ENCODE measurements around the gene SPTSSB.

DNA sequence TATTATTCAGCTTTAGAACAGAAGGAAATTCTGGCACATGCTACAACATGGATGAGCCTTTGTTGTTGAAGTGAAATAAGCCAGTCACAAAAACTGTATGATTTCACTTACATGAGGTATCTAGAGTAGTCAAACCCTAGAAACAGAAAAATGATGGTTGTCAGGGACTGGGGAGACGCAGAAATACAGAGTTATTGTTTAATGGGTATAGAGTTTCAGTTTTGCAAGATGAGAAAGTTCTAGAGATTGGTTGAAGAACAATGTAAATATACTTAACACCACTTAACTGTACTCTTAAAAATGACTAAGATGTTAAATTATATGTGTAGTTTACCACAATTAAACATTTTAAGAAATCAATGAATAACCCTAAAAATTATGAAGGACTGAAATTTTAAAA lies 15.8 kb downstream of the SPTSSB start:
- TF ChIP-seq GATA2 (IDR thresholded peaks at IDR 0.05; ENCODE audit: low read depth, low read length): no peak
- TF ChIP-seq GATA3 (IDR thresholded peaks at IDR 0.05; ENCODE audit: low read depth, low read length): no peak
